Endodermal cell (in vitro differentiated cells): ENCODE data around the gene RASAL2. TPM values are rescaled to one million over a fixed set of nuclear protein-coding genes. Genes with fewer than 3 reads are reported as not detected.

Experiments used
- DNase-seq: peaks from one replicate; pipeline ENCODE4 v3.0.0-alpha.2; 2017
- H3K27ac ChIP-seq: 2 replicates; pipeline ENCODE4 v1.5.1; 2013; ENCODE audit warnings: mild to moderate bottlenecking, low read depth, low read length, moderate library complexity
- H3K27me3 ChIP-seq: 2 replicates; pipeline ENCODE4 v1.6.1; 2013; ENCODE audit warnings: mild to moderate bottlenecking, low read length, moderate library complexity; ENCODE audit not compliant: insufficient read depth, control insufficient read depth, poor library complexity, severe bottlenecking
- H3K36me3 ChIP-seq: 2 replicates; pipeline ENCODE4 v1.7.0; 2013; ENCODE audit warnings: mild to moderate bottlenecking, low read length, moderate library complexity; ENCODE audit not compliant: control insufficient read depth, insufficient read depth
- H3K4me1 ChIP-seq: one replicate; pipeline ENCODE4 v1.7.0; 2013; ENCODE audit warnings: low read length; ENCODE audit not compliant: control insufficient read depth, insufficient read depth
- H3K4me3 ChIP-seq: 2 replicates; pipeline ENCODE4 v1.5.1; 2013; ENCODE audit warnings: mild to moderate bottlenecking, low read length, moderate library complexity
- H3K9ac ChIP-seq: 2 replicates; pipeline ENCODE4 v1.6.1; 2013; ENCODE audit warnings: mild to moderate bottlenecking, low read length, moderate library complexity; ENCODE audit not compliant: poor library complexity, severe bottlenecking; ENCODE audit errors: extremely low read depth
- H3K9me3 ChIP-seq: 2 replicates; pipeline ENCODE4 v1.6.1; 2013; ENCODE audit warnings: mild to moderate bottlenecking, low read length, moderate library complexity; ENCODE audit not compliant: control insufficient read depth
- H3K27ac Mint-ChIP-seq: 2 replicates; pipeline ENCODE4 v1.8.0; 2020; ENCODE audit warnings: mixed read lengths
- H3K27me3 Mint-ChIP-seq: 2 replicates; pipeline ENCODE4 v1.8.0; 2021; ENCODE audit warnings: mild to moderate bottlenecking, mixed read lengths; ENCODE audit not compliant: insufficient read depth
- H3K36me3 Mint-ChIP-seq: 2 replicates; pipeline ENCODE4 v1.8.0; 2020; ENCODE audit warnings: low read depth, mixed read lengths
- H3K4me1 Mint-ChIP-seq: 2 replicates; pipeline ENCODE4 v1.8.0; 2020; ENCODE audit warnings: mixed read lengths
- H3K4me3 Mint-ChIP-seq: 2 replicates; pipeline ENCODE4 v1.8.0; 2020; ENCODE audit warnings: mild to moderate bottlenecking, moderate library complexity, mixed read lengths
- H3K9me3 Mint-ChIP-seq: 2 replicates; pipeline ENCODE4 v1.8.0; 2020; ENCODE audit warnings: mild to moderate bottlenecking, mixed read lengths
- CTCF ChIP-seq: fragments of 200-600 bp; sonication (generic); conservative IDR thresholded peaks from 2 replicates; pipeline ENCODE4 v1.5.0; 2021; ENCODE audit warnings: antibody characterized with exemption, mild to moderate bottlenecking
- WGBS, 2 experiments: methylation state at CpG; one replicate each; pipeline versions ENCODE4 v1.1.5 to v1.1.7; 2013; ENCODE audit warnings: missing lambda C conversion rate in 2 of 2, mixed read lengths in 1 of 2; ENCODE audit not compliant: insufficient coverage in 1 of 2, insufficient read length in 1 of 2; 5-methylcytosine and 5-hydroxymethylcytosine counted together
- total RNA-seq, 2 donors: library from RNA; stranded (reverse); fragmentation: NEBNext Ultra II Directional in 1 of 2; extraction: Animal tissue kit (Norgen Biotek cat#: 25700) in 1 of 2; gene quantifications; 2 replicates in 1 of 2; 3 replicates in 1 of 2; pipeline ENCODE4 v1.2.1, GENCODE V29; 2021

Gene RASAL2
- total RNA-seq, 2 donors from 2014 or later: 21.8 to 22.1 TPM

DNA sequence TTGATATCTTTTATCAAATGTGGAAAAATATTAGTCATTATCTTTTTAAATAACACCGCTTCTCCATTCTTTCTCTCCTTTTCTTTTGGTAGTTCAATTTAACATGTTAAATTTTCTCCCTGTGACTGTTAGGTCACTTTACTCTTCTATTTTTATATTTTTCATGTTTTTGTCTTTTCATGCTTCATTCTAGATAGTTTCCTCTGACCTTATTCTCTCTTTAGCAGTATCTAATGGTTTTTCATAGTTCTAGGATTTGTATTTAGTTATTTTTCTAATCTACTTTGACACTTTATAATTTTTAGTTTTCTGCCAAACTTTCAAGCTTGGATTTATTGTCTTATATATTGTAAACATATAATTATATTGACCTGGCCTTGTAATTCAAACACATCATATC lies 116.0 kb downstream of the RASAL2 start:
- Histone ChIP-seq H3K9me3 (peaks cover 47% of the 10 kb centered on the region), H3K36me3 (no peaks in the 10 kb centered on the region), H3K27ac (no peak overlapping the region), H3K4me1 (no peaks in the 10 kb centered on the region), H3K27me3 (no peaks in the 10 kb centered on the region), H3K9ac (no peak overlapping the region), H3K4me3 (peak overlapping the region; percentile 2)
- no peaks in the 10 kb centered on the region for H3K4me1 Mint-ChIP-seq
- H3K4me3 Mint-ChIP-seq: no peak overlapping the region
- H3K9me3 Mint-ChIP-seq: peaks cover 52% of the 10 kb centered on the region
- no peaks in the 10 kb centered on the region for H3K27me3 Mint-ChIP-seq
- WGBS, 2 experiments: 80 to 91% methylated on average over 1 of the region's 1 CpG
- no peak for TF ChIP-seq CTCF
- H3K36me3 Mint-ChIP-seq: peaks cover 34% of the 10 kb centered on the region
- no peak for DNase-seq
- no peak overlapping the region for H3K27ac Mint-ChIP-seq

- Histone ChIP-seq H3K36me3 (no peaks in the 10 kb centered on the region), H3K4me3 (no peak overlapping the region), H3K27ac (no peak overlapping the region), H3K27me3 (no peaks in the 10 kb centered on the region), H3K9ac (no peak overlapping the region), H3K4me1 (no peaks in the 10 kb centered on the region), H3K9me3 (no peaks in the 10 kb centered on the region)
- no peak overlapping the region for H3K4me3 Mint-ChIP-seq
- WGBS, 2 experiments: 82 to 96% methylated on average over 6 of the region's 6 CpGs
- H3K36me3 Mint-ChIP-seq: no peaks in the 10 kb centered on the region
- no peak for TF ChIP-seq CTCF
- peaks cover 4% of the 10 kb centered on the region for H3K4me1 Mint-ChIP-seq
- no peaks in the 10 kb centered on the region for H3K9me3 Mint-ChIP-seq
- DNase-seq: no peak
- no peaks in the 10 kb centered on the region for H3K27me3 Mint-ChIP-seq
- H3K27ac Mint-ChIP-seq: no peak overlapping the region
These were observed 124.6 kb downstream of the RASAL2 start for GRCh38 chr1:178218550-178218949.

- Histone ChIP-seq H3K9ac (no peak overlapping the region), H3K27me3 (no peaks in the 10 kb centered on the region), H3K4me3 (no peak overlapping the region), H3K27ac (no peak overlapping the region), H3K4me1 (no peaks in the 10 kb centered on the region), H3K9me3 (no peaks in the 10 kb centered on the region), H3K36me3 (no peaks in the 10 kb centered on the region)
- Mint-ChIP-seq H3K9me3 (no peaks in the 10 kb centered on the region), H3K4me3 (no peak overlapping the region), H3K27me3 (no peaks in the 10 kb centered on the region), H3K36me3 (no peaks in the 10 kb centered on the region), H3K27ac (no peak overlapping the region), H3K4me1 (peaks cover 4% of the 10 kb centered on the region)
- TF ChIP-seq CTCF: no peak
- 100% methylated on average over 1 of the region's 1 CpG; no CpG with 5 or more reads in 1 of the 2 experiments for WGBS, 2 experiments
- no peak for DNase-seq
These were observed 126.2 kb downstream of the RASAL2 start for GRCh38 chr1:178220094-178220493.
